GM18951 (cell line): ENCODE results near the gene BRSK2.
"Not testable (repeated sequence)": the region's sequence is repeated elsewhere in the genome, so short reads cannot be mapped to it uniquely, and the experiment has no call there.

ENCODE experiments used
- POLR2A ChIP-seq: IDR thresholded peaks from 4 replicates; pipeline ENCODE4 v1.6.1; 2011; ENCODE audit warnings: mild to moderate bottlenecking; ENCODE audit not compliant: insufficient read length, insufficient read depth; ENCODE audit errors: extremely low read depth
- in situ Hi-C: fragments of 300-500 bp; cut with MboI; formaldehyde crosslinking; loops from one replicate; pipeline ENCODE4 v1.12.0; 2022; ENCODE audit warnings: low sequenced_read_pairs, mixed read lengths, inconsistent platforms; ENCODE audit not compliant: unreplicated experiment

BRSK2 gene

DNA sequence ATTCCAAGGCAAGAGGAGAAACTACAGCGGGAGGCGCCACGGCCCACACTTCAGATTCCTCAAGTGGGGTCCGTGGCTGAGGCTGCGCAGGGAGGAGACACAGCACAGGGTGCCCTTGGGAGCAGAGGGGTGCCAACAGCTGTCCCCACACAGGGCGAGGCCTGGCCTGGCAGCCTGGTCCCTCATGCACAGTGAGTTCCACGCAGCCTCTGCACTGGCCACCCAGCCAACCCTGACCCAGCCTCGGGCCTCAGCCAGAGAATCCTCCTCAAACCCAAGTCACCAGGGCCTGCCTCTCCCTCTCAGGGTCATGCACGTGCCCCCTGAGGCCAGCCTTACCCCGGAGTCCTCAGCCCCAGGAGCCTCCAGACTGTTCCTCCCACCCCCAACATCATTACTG lies 119.3 kb downstream of the BRSK2 start:
- no peak for TF ChIP-seq POLR2A
- in situ Hi-C loops: no loop called here

DNA sequence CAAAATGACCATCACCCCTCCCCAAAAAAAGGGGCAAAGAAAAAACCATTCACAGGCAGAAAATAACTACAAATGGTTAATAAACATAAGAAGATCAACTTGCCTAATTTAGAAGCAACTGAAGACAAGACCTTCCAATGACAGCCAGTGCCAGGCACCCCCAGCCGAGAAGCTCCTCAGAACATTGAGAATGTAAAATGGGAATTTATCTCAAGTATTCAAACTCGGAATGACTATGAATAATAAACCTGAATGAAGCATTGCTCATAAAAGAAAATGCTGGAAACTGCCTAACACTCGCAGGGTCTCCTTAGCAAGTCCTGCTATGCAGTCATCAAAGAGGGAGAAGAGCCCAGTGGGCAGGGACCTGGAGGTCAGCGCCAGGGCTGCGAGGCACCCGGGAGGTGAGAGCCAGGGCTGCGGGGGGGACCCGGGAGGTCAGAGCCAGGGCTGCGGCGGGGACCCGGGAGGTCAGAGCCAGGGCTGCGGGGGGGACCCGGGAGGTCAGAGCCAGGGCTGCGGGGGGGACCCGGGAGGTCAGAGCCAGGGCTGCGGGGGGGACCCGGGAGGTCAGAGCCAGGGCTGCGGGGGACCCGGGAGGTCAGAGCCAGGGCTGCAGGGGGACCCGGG lies 120.0 kb downstream of the BRSK2 start:
- no peak for TF ChIP-seq POLR2A

DNA sequence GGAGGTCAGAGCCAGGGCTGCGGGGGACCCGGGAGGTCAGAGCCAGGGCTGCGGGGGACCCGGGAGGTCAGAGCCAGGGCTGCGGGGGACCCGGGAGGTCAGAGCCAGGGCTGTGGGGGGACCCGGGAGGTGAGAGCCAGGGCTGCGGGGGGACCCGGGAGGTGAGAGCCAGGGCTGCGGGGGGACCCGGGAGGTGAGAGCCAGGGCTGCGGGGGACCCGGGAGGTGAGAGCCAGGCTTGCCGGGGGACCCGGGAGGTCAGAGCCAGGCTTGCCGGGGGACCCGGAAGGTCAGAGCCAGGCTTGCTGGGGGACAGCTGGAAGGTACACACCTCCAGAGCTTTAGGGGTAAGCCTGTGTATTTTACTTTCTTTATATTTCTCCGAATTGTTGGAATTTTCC lies 120.6 kb downstream of the BRSK2 start:
- in situ Hi-C loops: not testable (repeated sequence)

More for the DNA sequence above, 120.0 kb downstream of the BRSK2 start:
- in situ Hi-C loops: no loop called here

DNA sequence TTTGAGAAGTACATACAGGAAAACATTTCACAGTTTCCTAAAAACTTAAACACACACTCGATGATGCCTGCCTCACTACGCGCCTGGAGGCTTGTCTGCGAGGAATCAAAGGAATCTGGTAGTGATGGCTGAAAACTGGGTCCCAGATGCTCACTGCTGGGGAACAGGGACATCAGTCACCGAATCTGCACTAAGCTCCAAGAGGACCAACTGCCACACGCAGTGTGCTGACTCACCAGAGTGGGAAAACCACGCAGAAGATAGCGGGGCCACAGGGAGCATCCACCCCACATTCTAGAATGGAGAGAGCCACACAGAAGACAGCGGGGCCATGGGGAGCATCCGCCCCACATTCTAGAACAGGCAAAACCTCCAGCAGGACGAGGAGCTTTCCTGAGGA lies 121.2 kb downstream of the BRSK2 start:
- TF ChIP-seq POLR2A: no peak
- in situ Hi-C loops: no loop called here

DNA sequence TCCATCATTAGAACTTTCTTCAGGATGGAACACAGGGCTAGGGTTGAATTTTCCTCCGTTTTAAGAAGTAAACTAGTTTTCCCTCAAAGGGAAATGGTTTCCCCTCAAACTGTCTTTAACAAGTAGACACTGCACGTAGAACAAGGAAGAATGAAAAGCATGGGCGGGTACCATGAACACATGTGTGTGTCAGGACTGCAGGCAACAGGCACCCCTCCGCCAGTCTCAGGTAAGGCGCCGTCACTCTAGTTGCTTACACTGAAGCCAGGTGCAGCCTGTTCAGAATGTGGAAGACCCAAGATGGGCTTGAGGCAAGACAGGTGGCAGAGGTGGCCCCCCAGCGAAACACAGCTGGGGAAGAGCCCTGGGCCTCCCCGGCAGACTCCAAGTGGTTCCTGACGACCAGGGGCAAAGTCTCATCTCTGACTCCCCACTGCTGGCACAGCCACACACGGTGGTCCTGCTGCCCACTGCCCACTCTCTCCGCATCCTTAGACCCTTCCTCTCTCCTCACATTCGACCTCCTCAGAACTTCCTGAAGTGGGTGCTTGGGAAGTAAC lies 122.3 kb downstream of the BRSK2 start:
- TF ChIP-seq POLR2A: no peak
- in situ Hi-C loops: no loop called here
